ENCODE measurements around the gene GAPVD1.

GAPVD1 gene

GRCh38 chr9:125407432-125407973 lies 145.9 kb downstream of the GAPVD1 start:
- no peak for DNase-seq

GRCh38 chr9:125407974-125408900 lies 146.6 kb downstream of the GAPVD1 start:
- peak; percentile 74 for DNase-seq

GRCh38 chr9:125409217-125409636 lies 147.6 kb downstream of the GAPVD1 start:
- no peak for DNase-seq

- peak; percentile 50 for DNase-seq
These were observed 148.3 kb downstream of the GAPVD1 start for GRCh38 chr9:125409637-125410521.

GRCh38 chr9:125410522-125410894 lies 148.9 kb downstream of the GAPVD1 start:
- DNase-seq = no peak

- DNase-seq = no peak
These were observed 149.6 kb downstream of the GAPVD1 start for GRCh38 chr9:125411171-125411756.

GRCh38 chr9:125412166-125412565 lies 150.5 kb downstream of the GAPVD1 start:
- DNase-seq = no peak

GRCh38 chr9:125413579-125413978 lies 152.0 kb downstream of the GAPVD1 start:
- DNase-seq = no peak

- no peak for DNase-seq
These were observed 154.2 kb downstream of the GAPVD1 start for GRCh38 chr9:125415583-125416460.

- DNase-seq = no peak
These were observed 154.9 kb downstream of the GAPVD1 start for GRCh38 chr9:125416517-125416916.

Data from fibroblast of skin of right biceps (primary cell).